GOT3 (cell line): ENCODE results near the gene CREBRF.
A peak's percentile ranks its signal among the peaks of the same experiment; 100 is the strongest.
"Not testable (repeated sequence)": the region's sequence is repeated elsewhere in the genome, so short reads cannot be mapped to it uniquely, and the experiment has no call there.

Experiments used
- DNase-seq: peaks from one replicate; lab custom pipeline; 2025; ENCODE audit warnings: mixed read lengths; lab: John Stamatoyannopoulos, UW

Gene CREBRF

DNA sequence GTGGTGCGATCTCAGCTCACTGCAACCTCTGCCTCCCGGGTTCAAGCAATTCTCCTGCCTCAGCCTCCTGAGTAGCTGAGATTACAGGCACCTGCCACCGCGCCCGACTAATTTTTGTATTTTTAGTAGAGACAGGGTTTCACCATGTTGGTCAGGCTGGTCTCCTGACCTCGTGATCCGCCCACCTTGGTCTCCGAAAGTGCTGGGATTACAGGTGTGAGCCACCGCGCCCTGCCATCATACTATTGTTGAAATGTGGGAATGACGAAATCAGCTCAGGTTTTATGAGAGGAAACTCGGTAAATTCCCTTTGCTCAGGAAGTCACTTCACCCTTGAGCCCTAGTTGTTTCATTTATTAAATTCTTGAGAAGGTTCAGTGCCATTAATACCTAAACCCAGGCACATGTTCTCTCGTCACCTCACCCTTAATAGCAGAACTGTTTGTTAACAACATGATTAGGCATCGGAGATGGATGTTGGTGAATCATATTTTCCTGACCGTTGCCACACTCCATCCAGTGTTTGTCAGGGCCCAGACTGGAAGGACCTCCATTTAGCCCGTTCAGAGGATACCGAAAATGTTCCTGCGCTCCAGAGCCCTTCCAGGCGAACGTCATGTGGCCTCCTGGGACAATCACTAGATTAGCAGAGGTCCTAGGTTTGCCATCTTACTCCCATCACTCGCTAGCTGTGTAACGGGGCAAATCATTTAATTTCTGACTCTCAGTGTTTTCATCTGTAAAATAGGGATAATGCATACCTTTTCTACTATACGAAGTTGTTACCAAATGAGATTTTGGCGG lies 20.0 kb upstream of the CREBRF start:
- no peak for DNase-seq

DNA sequence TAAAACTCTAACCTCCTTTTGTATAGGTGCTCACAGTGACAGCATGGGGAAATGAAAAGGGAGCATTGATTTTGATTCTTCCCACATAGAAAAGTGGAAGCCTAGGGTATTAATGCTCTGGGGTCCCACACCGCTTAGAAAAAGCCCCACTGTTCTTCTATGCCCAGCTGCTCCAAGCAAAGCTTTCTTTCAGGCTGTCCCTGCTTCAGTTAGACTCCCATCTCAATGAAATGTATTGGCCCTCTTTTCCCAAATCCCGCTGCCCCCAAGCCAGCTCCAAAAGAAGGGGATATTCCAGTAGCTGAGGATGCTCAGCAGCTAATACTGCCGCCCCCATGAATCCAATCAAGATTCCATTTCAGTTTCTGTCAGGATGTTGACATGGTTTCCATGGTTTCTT lies 17.0 kb upstream of the CREBRF start:
- no peak for DNase-seq

DNA sequence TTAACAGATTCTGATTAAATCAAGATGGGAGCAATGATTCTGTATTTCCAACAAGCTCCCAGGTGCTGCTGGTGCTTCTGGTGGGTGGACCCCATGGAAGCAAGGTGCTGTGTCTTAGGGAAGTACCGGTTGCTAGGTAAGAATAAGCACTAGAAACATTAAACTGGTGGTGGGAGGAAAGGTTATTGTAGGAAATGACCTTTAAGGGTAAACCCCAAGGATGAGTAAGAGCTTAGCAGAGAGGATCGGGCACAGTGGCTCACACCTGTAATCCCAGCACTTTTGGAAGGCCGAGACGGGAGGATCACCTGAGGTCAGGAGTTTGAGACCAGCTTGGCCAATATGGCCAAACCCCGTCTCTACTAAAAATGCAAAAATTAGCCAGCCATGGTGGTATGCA lies 16.2 kb upstream of the CREBRF start:
- DNase-seq = no peak

DNA sequence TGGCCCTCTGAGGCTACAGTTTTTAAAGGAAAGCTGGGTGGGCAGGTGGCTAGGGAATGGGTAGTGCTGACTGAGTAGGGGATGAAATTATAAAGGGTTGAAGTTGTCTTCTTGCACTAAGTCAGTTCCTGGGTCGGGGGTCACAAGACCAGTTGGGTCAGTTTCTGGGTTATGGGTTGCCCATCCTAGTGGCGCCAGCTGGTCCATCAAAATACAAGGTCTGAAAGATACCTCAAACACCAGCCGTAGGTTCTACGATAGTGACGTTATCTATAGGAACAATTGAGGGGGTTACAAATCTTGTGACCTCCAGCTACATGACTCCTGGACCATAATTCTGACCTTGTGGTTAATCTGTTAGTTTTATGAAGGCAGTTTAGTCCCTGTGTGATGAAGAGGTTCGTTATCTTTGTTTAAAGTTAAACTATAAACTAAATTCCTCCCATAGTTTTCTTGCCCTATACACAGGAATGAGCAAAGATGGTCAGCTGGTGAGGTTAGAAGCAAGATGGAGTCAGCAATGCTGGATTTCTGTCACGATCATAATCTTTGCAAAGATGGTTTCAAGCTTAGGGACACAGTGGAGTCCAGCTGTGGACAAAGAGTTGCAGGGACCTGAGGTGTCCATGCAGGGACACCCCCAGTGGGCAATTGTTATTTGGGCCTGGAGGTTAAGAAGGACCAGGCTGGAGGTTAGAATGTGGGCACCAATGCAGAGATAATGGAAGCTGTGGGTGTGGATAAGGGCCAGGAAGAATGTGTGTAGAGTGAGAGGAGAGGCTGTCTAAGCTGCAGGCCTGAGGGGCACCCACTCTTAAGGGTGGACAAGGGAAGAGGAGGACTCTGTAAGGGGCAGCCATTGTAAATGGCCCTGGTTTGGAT lies 14.0 kb upstream of the CREBRF start:
- DNase-seq = no peak

DNA sequence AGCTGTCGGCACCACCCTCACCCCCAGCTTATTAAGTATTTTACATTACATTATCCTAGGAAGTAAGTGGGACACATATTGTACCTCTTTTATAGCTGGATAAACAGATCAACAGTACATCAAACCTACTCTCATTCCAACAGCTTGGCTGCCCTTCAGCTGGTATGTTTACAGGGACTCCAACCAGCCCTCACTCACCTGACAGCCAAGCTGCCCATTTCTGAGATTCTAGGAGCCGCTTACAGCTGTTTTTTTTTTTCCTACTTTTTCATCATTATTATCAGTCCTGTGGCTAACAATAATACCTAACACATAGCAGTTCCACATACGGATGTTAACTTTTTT lies 13.4 kb upstream of the CREBRF start:
- no peak for DNase-seq

DNA sequence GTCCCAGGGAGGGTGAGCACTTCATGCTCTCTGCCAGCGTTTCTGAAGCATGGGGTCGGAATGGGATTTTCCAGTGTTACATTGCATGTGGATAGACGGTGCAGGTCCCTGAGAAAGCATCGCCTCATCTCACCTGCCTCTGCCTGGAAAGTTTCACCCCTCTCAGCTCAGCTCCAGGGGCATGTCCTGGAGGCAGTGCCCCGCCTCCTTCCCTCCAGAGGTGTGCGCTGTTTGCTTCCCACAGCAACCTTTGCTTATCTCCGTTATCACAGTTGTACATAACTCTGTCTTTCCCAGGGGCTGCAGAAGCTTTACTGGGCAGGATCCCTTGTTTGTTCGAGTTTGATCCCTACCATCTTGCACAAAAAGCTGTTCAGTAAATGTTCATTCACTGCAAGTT lies 10.7 kb upstream of the CREBRF start:
- no peak for DNase-seq

DNA sequence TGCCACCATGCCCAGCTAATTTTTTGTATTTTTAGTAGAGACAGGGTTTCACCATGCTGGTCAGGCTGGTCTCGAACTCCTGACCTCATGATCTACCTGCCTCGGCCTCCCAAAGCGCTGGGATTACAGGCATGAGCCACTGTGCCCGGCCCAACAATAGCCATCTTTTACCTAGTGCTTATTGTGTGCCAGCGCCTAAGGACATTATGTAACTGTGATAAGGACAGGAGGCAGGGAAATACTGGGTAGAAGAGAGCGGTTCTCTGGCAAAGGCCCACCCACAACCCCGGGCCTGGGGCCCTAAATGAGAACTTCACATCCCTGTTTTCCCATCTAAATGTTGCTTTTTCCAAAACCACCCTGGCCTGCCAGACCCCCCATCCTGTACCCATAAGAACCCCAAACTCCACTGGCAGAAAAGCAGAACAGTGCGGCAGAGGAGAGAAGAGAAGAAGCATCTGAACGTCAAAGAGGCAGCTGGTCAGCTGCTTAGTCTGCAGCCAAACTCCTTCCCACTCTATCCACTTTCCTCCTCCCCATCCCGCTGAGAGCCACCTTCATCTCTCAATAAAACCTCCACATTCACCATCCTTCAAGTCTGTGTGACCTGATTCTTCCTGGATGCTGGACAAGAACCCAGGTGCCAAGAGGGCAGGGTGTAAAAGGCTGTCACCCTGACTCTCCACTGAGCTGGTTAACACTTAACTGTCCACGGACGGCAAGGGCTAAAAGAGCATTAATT lies 8.9 kb upstream of the CREBRF start:
- DNase-seq = not testable (repeated sequence)

DNA sequence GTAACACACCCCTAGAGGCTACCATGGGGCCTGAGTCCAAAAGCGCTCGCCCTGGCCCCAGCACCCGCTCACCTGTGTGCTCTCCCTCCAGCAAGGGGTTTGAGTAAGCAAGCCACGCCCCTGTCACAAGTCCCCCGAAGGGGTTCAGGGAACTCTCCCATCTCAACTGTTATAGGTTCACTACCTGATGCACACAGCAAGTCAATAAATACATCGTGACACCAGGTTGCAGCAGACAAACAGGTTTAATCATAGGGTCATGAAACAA lies 8.4 kb upstream of the CREBRF start:
- no peak for DNase-seq

DNA sequence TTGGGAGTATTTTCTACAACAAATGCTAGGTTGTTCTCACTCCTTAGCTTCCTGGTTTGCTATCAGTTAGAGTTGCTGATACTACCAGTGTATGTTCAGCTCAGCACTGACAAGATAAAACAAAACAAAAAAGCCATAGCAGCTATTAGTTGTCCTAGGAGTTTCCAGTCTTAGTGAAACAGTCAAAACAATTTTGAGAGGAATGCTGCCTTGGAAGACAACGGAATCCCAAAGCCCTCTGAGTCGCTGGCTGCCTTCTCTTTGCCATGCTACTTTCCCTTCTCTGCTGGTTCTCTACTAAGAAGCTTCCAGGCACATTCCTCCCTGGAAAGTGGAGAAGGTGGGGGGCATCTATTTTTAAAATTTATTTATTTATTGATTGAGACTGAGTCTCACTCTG lies 5.4 kb upstream of the CREBRF start:
- DNase-seq = no peak

DNA sequence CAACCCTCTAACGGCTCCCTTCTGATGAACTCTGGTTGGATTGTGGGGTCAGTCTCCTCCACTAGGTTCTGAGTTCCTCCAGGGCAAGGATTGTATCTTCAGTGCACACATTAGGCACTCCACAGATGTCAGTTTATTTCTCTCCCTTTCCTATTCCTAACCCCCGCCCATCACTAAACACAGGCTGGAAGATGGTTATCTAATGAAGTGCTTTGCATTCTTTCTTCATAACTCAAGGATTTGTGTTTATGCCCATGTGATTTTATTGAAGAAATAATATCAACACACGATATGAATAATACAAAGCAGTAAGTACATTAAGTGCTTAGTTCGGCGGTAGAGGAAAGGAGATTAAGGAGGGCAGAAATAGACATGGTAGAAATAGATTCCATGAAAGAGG lies 4.4 kb upstream of the CREBRF start:
- no peak for DNase-seq

DNA sequence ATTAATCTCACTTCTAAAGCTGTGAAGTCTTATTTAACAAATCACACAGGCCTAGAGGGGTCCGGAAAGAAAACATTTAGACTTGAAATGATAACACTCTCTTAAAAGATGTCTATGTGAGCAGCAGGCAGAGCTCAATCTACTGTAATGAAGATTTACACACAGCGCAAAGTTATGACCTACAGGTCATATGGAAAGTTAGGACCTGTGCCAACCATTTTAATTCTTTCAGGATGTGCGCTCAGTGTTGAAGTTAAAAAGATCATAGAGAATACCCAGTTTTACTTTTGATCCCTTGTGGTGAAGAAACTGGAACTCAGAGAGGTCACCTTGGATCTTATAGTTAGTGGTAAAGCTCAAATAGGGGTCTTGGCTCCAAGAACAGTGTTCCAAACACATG lies 3.1 kb upstream of the CREBRF start:
- no peak for DNase-seq

DNA sequence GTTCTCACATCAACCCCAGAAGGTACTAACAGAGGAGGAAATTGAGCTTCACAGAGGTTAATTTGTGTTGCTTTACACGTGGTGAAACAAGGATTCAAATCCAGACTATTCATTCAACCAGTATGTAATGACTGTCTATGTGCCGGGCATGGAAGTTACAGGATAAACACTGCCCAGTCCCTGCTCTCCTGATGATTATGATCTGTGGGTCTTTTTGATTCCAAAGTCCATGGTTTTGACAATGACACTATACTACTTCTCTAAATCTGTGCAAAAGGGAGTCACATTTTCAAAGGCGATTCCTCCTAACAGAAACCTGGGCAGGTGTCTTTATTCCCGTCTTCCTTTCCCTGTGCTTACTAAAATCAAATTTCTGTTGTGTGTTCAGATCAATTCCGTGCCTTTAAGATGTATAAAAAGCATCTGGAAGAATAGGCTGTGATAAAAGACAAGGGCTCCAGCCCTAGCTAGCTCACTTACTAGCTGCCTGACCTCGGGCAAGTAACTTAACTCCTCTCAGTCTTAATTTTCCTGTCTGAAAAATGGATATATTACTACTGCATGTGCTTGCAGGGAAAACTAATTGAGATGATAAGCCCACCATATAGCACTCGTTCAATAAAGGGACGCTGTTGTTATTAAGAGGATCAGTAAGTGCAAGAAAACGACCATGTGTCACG lies 970 bp upstream of the CREBRF start:
- DNase-seq = no peak

DNA sequence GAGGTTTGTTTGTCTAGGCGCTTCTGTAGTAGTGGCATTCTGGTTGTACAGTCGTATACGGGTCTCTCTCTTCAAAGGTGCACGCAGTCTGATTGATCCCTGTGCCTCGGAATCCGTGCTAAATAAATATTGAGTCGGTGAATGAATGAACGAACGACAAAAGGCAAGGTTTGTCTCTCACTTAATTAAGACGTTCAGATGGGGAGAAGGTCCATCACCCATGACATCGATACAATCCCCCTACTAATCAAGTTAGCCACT lies 500 bp upstream of the CREBRF start:
- no peak for DNase-seq

DNA sequence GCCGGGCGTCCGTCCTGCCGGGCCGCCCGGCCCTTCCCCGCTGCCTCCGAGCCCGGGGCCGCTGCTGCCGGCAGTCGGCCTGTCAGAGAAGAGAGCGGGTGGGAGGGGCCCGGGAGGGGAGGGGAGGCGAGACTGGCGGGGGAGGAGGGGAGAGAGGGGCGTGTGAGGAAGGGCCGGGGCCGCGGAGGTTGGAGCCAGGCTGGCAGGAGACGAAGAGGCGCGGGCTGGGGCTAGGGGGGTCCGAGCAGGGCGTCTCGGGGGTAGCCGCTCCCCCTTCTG lies 570 bp downstream of the CREBRF start:
- no peak for DNase-seq

DNA sequence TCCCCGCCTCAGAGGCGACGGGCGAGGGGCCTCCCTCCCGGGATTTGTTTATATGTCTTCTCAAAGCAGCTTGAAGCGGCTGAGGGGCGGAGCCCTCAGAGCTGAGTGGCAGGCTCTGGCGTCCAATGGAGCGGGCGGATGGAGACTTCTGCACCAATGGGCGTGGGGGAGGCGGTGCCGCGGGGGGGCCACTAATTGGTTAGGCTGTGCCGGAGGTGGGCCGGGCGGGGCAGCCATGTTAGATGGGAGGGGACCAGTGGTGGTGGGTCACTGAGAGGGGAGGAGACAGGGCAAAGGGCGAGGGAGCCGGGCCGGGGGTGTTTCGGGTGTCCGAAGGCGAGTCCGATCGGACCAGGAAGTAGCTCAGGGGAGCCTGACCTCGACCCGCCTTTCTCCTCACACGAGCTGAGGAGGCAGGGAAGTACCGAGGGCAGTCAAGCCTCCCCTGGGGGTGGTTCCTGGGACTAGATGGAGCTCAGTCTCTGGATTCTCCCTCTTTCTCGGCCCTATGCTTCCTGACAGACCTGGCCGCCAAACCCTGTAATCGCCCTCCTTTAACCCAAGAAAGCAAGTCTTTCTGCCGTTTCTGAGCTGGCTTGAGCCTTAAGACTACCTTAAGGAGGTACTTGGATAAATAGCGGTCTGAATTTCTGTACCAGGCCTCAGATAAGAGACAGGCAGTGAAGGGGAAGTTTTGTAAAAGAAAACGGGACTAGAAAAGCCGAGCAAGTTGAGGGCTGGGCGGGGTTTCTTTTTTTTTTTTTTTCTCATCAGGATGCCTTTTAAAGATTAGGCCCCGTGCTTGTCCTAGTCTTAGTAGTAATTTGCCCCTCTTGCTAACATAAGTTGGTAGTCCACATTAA lies 1.1 kb downstream of the CREBRF start:
- peak; percentile 97 for DNase-seq

DNA sequence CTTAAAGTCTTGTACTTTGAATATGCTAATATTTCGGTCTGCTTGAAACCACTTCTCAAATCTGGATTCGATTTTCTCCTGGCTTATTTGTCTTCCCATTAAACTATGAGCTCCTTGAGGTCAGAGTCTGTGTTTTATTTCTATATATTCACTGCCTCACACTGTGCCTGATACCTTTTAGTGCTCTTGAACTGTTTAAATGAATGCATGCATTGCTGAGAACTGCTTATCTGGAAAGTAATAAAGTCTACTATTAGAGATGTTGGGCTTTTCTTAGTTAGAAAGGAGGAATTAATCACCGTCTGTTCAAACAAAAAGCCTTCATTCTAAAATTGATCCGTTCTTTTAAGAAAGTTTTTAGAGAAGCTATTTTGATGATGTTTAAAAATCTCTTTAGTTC lies 6.0 kb downstream of the CREBRF start:
- no peak for DNase-seq

DNA sequence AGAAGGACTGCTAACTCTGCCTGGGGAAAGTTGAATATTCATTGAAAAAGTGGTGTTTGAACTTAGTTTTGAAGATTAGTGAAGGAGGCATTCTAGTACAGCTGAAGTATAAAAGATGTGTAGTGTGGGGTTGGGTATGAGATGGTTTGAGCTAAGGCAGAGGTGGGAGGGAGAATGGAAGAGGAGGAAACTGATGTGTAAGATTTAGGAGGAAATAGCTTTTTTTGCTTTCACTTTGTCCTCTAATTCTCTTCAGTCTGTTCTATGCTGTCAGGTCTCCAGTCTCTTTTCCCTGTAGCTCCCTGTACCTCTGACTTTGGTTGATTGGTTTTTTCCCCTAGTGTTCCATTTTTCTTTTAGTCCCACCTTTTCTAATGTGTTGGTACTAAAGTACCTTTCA lies 9.0 kb downstream of the CREBRF start:
- DNase-seq = no peak

DNA sequence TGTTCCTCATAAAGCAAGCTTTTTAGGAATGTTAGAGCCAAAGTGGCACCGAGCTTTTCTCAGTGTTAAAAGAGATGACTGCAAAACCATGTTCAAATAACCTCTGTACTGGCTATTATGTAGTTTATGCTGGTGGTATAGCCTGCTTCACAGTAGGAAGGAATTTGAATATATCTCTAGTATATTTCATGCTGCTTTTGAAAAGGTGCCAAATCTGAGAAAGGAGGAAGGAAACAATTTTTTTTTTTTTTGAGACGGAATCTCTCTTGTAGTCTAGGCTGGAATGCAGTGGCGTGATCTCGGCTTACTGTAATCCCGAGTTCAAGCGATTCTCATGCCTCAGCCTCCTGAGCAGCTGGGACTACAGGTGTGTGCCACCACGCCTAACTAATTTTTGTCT lies 13.5 kb downstream of the CREBRF start:
- no peak for DNase-seq

DNA sequence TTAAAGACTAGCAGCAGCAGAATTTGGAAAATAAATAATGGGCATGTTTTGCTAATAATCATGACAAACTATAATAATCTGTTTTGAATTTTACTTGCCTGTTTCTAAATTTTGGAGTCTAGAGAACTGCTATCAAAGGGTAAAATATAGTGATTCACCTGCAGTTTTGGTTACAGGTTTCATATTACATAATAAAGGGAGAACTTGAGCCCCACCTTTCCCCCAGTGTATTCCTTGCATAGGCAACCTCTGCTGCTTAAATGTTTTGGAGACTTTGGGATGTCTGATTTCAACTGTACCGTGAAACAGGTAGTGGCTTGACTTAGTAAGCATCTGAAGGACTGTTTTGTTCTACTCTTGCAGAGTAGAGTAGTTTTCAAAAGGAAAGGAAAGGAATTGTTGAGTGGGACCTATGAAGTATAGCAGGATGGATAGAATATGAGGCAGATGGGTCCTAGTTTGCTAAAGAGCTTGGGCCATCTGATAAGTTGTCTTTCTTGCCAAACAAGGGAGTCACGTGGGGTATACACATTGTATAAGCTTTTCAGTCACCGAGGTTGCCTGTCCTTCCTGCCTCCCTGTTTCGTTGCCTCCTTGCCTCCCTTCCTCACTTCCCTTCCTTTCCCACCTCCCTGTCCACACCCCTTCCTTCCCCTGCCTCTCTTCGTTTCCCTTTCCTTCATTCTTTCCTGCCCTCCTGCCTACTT lies 19.1 kb downstream of the CREBRF start:
- DNase-seq = no peak

DNA sequence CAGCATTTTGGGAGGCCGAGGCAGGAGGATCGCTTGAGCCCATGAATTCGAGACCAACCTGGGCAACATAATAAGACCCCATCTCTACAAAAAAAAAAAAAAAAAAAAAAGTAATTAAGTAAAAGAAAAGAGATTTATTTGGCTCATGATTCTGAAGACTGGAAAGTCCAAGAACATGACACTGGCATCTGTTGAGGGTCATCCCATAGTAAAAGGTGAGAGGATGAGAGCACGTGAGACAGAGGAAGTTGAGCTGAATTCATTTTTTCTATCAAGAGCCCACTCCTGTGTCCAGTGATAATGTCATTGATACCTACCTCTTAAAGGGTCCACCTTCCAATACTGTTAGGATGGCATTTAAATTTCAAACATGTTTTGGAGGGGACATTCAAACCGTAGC lies 19.8 kb downstream of the CREBRF start:
- no peak for DNase-seq

DNA sequence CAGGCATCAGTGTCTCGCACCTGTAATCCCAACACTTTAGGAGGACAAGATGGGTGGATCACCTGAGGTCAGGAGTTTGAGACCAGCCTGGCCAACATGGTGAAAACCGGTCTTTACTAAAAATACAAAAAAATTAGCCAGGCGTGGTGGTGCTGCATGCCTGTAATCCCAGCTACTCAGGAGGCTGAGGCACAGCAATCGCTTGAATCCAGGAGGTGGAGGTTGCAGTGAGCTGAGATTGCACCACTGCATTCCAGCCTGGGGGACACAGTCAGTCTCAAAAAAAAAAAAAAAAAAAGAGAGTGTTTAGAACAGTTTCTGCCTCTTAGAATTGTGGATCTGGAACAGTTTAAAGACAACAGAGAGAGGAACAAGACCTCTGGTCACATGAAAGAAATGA lies 20.3 kb downstream of the CREBRF start:
- not testable (repeated sequence) for DNase-seq
